Ammon's horn (tissue), 1 donor: ENCODE data around the gene CDX1.
"Not testable (repeated sequence)": the region's sequence is repeated elsewhere in the genome, so short reads cannot be mapped to it uniquely, and the experiment has no call there.

Experiments used
- DNase-seq: peaks from one replicate; pipeline ENCODE4 v3.0.0-alpha.2; 2016; ENCODE audit warnings: low spot score

Gene CDX1

GRCh38 chr5:150233706-150234105, 67.1 kb downstream of the CDX1 start:
- not testable (repeated sequence) for DNase-seq
